ENCODE data around the gene ACTR8. TPM values are rescaled to one million over a fixed set of nuclear protein-coding genes. Genes with fewer than 3 reads are reported as not detected.

Gene ACTR8
- total and polyA plus RNA-seq, 2 of the 13 experiments (the other 11 are each of a cell fraction or from before 2014, with no cell fraction given): 15.5 to 29.0 TPM

DNA sequence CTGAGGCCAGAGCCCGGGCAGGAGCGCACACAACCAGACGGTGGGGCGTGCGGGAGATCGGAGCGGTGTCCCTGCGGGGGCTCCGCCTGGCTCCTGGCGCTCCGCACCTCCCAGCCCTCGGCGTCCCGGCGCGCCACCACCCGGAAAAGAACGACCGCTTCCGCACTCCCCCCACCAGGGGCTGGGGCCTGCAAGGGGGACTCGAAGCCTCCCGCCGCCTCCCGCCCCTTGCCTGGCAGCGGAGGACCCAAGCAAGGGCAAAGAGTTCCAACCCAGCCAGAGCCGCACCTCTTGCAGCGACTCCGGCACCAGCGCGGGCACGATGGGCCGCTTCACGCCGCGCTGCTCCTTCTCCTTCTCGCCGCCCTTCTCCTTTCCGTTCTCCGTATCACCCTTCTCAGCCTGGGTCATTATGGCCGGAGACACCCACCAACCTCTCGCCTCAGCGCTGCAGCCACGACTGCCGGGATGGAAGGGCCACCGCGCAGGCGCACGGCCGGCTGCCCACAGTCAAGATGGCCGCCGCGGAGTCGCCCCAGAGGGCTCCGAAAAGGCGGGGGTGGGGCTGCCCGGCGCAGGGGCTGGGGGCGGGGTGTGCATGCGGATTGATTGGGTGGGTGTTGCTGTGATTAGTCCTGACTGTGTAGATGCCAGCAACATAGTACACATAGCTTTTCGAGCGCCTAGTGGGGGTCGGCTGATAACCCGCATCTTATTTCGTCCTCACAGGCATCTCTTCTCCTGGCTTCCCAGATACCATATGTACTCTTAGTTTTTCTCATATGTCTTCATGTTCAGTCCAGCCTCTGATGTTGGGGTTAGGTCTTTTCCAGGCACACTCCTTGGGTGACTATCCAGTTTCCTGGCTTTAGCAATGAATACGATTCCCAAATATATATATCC is at the start of gene ACTR8 (continued):
- TF ChIP-seq, protein P1, sequence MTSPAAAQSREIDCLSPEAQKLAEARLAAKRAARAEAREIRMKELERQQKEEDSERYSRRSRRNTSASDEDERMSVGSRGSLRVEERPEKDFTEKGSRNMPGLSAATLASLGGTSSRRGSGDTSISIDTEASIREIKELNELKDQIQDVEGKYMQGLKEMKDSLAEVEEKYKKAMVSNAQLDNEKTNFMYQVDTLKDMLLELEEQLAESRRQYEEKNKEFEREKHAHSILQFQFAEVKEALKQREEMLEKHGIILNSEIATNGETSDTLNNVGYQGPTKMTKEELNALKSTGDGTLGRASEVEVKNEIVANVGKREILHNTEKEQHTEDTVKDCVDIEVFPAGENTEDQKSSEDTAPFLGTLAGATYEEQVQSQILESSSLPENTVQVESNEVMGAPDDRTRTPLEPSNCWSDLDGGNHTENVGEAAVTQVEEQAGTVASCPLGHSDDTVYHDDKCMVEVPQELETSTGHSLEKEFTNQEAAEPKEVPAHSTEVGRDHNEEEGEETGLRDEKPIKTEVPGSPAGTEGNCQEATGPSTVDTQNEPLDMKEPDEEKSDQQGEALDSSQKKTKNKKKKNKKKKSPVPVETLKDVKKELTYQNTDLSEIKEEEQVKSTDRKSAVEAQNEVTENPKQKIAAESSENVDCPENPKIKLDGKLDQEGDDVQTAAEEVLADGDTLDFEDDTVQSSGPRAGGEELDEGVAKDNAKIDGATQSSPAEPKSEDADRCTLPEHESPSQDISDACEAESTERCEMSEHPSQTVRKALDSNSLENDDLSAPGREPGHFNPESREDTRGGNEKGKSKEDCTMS (CRISPR knock-in tag; conservative IDR thresholded peaks at IDR 0.05): no peak
- TF ChIP-seq MIER2 (CRISPR knock-in tag; IDR thresholded peaks at IDR 0.05): no peak
- no peak for TF ChIP-seq ZNF781 (CRISPR knock-in tag; IDR thresholded peaks at IDR 0.05; ENCODE audit: borderline replicate concordance, not compliant biosample characterization)
- no peak for TF ChIP-seq CHD2 (IDR thresholded peaks at IDR 0.05; ENCODE audit: low read depth, low read length)
- TF ChIP-seq, protein P2, sequence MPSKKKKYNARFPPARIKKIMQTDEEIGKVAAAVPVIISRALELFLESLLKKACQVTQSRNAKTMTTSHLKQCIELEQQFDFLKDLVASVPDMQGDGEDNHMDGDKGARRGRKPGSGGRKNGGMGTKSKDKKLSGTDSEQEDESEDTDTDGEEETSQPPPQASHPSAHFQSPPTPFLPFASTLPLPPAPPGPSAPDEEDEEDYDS (CRISPR knock-in tag; IDR thresholded peaks at IDR 0.05): no peak; the same call in 1 of the 2 replicates
- no peak for TF ChIP-seq ZNF530 (CRISPR knock-in tag; IDR thresholded peaks at IDR 0.05; ENCODE audit: low read depth)
- TF ChIP-seq POLR2G (IDR thresholded peaks at IDR 0.05; ENCODE audit: low read depth, low read length): peak; percentile 96
- no peak for TF ChIP-seq ZBTB20 (CRISPR knock-in tag; IDR thresholded peaks at IDR 0.05; ENCODE audit: borderline replicate concordance, low read depth)
- TF ChIP-seq ZZZ3 (CRISPR knock-in tag; IDR thresholded peaks at IDR 0.05; ENCODE audit: borderline replicate concordance): peak; percentile 28; the same call in 1 of the 2 replicates
- no peak for TF ChIP-seq CEBPB (IDR thresholded peaks at IDR 0.05; ENCODE audit: borderline replicate concordance, low read depth, low read length)
- TF ChIP-seq, protein P3, sequence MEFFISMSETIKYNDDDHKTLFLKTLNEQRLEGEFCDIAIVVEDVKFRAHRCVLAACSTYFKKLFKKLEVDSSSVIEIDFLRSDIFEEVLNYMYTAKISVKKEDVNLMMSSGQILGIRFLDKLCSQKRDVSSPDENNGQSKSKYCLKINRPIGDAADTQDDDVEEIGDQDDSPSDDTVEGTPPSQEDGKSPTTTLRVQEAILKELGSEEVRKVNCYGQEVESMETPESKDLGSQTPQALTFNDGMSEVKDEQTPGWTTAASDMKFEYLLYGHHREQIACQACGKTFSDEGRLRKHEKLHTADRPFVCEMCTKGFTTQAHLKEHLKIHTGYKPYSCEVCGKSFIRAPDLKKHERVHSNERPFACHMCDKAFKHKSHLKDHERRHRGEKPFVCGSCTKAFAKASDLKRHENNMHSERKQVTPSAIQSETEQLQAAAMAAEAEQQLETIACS (CRISPR knock-in tag; IDR thresholded peaks at IDR 0.05): no peak
- no peak; the same call in 1 of the 2 replicates for TF ChIP-seq ZSCAN21 (CRISPR knock-in tag; IDR thresholded peaks at IDR 0.05; ENCODE audit: borderline replicate concordance)
- TF ChIP-seq ATM (IDR thresholded peaks at IDR 0.05; ENCODE audit: borderline replicate concordance): no peak
- TF ChIP-seq, protein P4, sequence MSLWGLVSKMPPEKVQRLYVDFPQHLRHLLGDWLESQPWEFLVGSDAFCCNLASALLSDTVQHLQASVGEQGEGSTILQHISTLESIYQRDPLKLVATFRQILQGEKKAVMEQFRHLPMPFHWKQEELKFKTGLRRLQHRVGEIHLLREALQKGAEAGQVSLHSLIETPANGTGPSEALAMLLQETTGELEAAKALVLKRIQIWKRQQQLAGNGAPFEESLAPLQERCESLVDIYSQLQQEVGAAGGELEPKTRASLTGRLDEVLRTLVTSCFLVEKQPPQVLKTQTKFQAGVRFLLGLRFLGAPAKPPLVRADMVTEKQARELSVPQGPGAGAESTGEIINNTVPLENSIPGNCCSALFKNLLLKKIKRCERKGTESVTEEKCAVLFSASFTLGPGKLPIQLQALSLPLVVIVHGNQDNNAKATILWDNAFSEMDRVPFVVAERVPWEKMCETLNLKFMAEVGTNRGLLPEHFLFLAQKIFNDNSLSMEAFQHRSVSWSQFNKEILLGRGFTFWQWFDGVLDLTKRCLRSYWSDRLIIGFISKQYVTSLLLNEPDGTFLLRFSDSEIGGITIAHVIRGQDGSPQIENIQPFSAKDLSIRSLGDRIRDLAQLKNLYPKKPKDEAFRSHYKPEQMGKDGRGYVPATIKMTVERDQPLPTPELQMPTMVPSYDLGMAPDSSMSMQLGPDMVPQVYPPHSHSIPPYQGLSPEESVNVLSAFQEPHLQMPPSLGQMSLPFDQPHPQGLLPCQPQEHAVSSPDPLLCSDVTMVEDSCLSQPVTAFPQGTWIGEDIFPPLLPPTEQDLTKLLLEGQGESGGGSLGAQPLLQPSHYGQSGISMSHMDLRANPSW (CRISPR knock-in tag; IDR thresholded peaks at IDR 0.05; ENCODE audit: borderline replicate concordance): no peak; the same call in 1 of the 2 replicates
- no peak for TF ChIP-seq IKZF1 (IDR thresholded peaks at IDR 0.05)
- no peak for TF ChIP-seq KDM1A (CRISPR knock-in tag; IDR thresholded peaks at IDR 0.05)
- no peak for TF ChIP-seq ZNF484 (CRISPR knock-in tag; IDR thresholded peaks at IDR 0.05; ENCODE audit: borderline replicate concordance, low read depth)
- peak; percentile 80 for TF ChIP-seq ZNF451 (CRISPR knock-in tag; IDR thresholded peaks at IDR 0.05)
- 0 out of 2 replicates have a peak, but pooled peaks have one; percentile 46 for TF ChIP-seq ZNF337 (CRISPR knock-in tag; IDR thresholded peaks at IDR 0.05; ENCODE audit: borderline replicate concordance, low read depth)
- no peak; the same call in 1 of the 2 replicates for TF ChIP-seq FOXA3 (CRISPR knock-in tag; IDR thresholded peaks at IDR 0.05)

Measured in HepG2 (cell line).